Uterus (tissue), 2 donors: ENCODE results near the gene CCT8L2.
"Not testable (repeated sequence)": the region's sequence is repeated elsewhere in the genome, so short reads cannot be mapped to it uniquely, and the experiment has no call there.

Experiments
- POLR2A ChIP-seq, 2 donors: fragments of 450-650 bp; IDR thresholded peaks; one replicate each; pipeline ENCODE4 v1.6.1; 2016; ENCODE audit warnings: antibody characterized with exemption in 2 of 2, mild to moderate bottlenecking in 1 of 2, moderate library complexity in 1 of 2
- TF ChIP-seq, protein P1 (sequence below), 4 experiments: fragments of 200-600 bp in 2 of 4; fragments of 450-650 bp in 2 of 4; sonication (generic) in 2 of 4; IDR thresholded peaks; one replicate each; pipeline ENCODE4 v1.5.1; 2016 to 2019; ENCODE audit warnings: antibody characterized with exemption in 4 of 4, mild to moderate bottlenecking in 2 of 4, moderate library complexity in 1 of 4

DNA sequence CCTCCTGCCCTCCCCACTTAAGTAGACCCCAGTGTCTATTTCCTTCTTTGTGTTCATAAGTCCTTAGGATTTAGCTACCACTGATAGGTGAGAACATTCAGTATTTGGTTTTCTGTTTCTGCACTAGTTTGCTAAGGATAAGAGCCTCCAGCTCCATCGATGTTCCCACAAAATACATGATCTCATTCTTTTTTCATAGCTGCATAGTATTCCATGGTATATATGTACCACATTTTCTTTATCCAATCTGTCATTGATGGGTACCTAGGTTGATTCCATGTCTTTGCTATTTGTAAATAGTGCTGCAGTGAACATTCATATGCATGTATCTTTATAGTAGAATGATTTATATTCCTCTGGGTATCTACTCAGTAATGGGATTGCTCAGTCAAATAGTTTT lies 42.8 kb upstream of the CCT8L2 start:
- TF ChIP-seq, protein P1, sequence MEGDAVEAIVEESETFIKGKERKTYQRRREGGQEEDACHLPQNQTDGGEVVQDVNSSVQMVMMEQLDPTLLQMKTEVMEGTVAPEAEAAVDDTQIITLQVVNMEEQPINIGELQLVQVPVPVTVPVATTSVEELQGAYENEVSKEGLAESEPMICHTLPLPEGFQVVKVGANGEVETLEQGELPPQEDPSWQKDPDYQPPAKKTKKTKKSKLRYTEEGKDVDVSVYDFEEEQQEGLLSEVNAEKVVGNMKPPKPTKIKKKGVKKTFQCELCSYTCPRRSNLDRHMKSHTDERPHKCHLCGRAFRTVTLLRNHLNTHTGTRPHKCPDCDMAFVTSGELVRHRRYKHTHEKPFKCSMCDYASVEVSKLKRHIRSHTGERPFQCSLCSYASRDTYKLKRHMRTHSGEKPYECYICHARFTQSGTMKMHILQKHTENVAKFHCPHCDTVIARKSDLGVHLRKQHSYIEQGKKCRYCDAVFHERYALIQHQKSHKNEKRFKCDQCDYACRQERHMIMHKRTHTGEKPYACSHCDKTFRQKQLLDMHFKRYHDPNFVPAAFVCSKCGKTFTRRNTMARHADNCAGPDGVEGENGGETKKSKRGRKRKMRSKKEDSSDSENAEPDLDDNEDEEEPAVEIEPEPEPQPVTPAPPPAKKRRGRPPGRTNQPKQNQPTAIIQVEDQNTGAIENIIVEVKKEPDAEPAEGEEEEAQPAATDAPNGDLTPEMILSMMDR (IDR thresholded peaks at IDR 0.05), result not testable (repeated sequence)
- TF ChIP-seq POLR2A (IDR thresholded peaks at IDR 0.05), result not testable (repeated sequence)
